ENCODE results near the gene C16orf96. TPM values are rescaled to one million over a fixed set of nuclear protein-coding genes. Genes with fewer than 3 reads are reported as not detected.

The C16orf96 gene
- total RNA-seq, 1 experiment from 2014 or later = 0.15 TPM

DNA sequence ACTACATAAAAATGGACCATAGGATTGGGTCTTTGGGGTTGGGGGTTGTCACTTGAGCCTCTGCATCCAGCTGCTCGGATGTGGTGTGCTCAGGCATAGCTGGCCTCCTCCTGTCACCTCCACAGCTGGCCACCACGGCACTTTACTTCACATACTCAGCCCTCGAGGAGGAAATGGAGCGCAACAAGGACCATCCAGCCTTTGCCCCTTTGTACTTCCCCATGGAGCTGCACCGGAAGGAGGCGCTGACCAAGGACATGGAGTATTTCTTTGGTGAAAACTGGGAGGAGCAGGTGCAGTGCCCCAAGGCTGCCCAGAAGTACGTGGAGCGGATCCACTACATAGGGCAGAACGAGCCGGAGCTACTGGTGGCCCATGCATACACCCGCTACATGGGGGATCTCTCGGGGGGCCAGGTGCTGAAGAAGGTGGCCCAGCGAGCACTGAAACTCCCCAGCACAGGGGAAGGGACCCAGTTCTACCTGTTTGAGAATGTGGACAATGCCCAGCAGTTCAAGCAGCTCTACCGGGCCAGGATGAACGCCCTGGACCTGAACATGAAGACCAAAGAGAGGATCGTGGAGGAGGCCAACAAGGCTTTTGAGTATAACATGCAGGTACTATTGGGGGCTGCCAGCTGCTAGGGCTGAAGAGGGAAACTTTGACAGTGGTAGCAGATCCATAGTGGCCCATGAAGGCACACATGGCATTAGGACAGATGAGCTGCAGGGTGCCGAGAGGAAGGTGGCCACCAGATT, 48.4 kb upstream of the C16orf96 start:
- CTCF ChIA-PET = interaction anchor here (0.9 kb wide), 1 partner anchor 78 kb away, joined by 4 read pairs; no protein-coding TSS in a partner anchor
- intact Hi-C loops (cut with micrococcal nuclease; ENCODE audit: unreplicated experiment) = no loop called here
- Histone ChIP-seq H3K27me3 (ENCODE audit: control insufficient read depth, insufficient read depth, low read length) (no peaks in the 10 kb centered on the region), H3K9me3 (ENCODE audit: control insufficient read depth, insufficient read depth, low read depth, low read length) (no peaks in the 10 kb centered on the region), H3K4me3 (ENCODE audit: low read depth in 2 of 2, low read length in 2 of 2) (no peak overlapping the region), H3K36me3 (ENCODE audit: control insufficient read depth, insufficient read depth, low read length) (peaks cover 2% of the 10 kb centered on the region; the same call in 1 of the 2 replicates), H3K27ac (ENCODE audit: low read length) (no peak overlapping the region), H3K4me1 (ENCODE audit: control insufficient read depth, insufficient read depth, low read length) (no peaks in the 10 kb centered on the region)
- no peak for ATAC-seq
- BruUV-seq (replicated peaks) = no TSS peak
- TF ChIP-seq TCF7L2 (IDR thresholded peaks at IDR 0.05; ENCODE audit: low read depth, low read length) = no peak
- no peak for TF ChIP-seq POLR2AphosphoS5 (IDR thresholded peaks at IDR 0.05; ENCODE audit: low read depth, low read length)
- TF ChIP-seq, protein P1, sequence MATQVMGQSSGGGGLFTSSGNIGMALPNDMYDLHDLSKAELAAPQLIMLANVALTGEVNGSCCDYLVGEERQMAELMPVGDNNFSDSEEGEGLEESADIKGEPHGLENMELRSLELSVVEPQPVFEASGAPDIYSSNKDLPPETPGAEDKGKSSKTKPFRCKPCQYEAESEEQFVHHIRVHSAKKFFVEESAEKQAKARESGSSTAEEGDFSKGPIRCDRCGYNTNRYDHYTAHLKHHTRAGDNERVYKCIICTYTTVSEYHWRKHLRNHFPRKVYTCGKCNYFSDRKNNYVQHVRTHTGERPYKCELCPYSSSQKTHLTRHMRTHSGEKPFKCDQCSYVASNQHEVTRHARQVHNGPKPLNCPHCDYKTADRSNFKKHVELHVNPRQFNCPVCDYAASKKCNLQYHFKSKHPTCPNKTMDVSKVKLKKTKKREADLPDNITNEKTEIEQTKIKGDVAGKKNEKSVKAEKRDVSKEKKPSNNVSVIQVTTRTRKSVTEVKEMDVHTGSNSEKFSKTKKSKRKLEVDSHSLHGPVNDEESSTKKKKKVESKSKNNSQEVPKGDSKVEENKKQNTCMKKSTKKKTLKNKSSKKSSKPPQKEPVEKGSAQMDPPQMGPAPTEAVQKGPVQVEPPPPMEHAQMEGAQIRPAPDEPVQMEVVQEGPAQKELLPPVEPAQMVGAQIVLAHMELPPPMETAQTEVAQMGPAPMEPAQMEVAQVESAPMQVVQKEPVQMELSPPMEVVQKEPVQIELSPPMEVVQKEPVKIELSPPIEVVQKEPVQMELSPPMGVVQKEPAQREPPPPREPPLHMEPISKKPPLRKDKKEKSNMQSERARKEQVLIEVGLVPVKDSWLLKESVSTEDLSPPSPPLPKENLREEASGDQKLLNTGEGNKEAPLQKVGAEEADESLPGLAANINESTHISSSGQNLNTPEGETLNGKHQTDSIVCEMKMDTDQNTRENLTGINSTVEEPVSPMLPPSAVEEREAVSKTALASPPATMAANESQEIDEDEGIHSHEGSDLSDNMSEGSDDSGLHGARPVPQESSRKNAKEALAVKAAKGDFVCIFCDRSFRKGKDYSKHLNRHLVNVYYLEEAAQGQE (IDR thresholded peaks at IDR 0.05; ENCODE audit: insufficient read depth in 1 of 2, low read depth in 2 of 2, low read length in 1 of 2) = no peak
- TF ChIP-seq, protein P2, sequence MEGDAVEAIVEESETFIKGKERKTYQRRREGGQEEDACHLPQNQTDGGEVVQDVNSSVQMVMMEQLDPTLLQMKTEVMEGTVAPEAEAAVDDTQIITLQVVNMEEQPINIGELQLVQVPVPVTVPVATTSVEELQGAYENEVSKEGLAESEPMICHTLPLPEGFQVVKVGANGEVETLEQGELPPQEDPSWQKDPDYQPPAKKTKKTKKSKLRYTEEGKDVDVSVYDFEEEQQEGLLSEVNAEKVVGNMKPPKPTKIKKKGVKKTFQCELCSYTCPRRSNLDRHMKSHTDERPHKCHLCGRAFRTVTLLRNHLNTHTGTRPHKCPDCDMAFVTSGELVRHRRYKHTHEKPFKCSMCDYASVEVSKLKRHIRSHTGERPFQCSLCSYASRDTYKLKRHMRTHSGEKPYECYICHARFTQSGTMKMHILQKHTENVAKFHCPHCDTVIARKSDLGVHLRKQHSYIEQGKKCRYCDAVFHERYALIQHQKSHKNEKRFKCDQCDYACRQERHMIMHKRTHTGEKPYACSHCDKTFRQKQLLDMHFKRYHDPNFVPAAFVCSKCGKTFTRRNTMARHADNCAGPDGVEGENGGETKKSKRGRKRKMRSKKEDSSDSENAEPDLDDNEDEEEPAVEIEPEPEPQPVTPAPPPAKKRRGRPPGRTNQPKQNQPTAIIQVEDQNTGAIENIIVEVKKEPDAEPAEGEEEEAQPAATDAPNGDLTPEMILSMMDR (IDR thresholded peaks at IDR 0.05) = no peak
- no peak for TF ChIP-seq SIN3A (IDR thresholded peaks at IDR 0.05; ENCODE audit: borderline replicate concordance, insufficient read depth, low read depth, low read length)
- no peak for DNase-seq (ENCODE audit: low read depth, low spot score)
- POLR2A ChIA-PET = interaction anchor here (0.5 kb wide), 1 partner anchor 226 kb away, joined by 3 read pairs; the partner anchor contains the start of genes ANKS3 and DNAAF8
- in situ Hi-C loops (cut with HindIII; ENCODE audit: low pct_unique_long_range_greater_than_20kb, low sequenced_read_pairs) = no loop called here

DNA sequence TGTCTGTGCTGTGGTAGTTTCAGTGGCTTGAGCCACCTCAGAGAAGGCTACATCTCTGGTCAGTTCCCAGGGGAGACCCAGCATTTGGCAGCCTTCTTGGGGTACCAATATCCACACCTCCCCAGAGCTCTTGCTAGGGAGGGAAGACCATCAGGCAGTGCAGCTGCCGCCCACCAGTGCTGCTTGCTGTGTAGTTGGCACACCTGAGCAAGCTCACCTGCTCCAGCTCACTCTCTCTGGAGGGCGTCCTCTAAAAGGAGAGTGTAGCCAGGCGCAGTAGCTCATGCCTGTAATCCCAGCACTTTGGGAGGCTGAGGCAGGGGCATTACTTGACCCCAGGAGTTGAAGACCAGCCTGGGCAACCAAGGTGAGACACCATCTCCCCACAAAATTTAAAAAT, 47.3 kb upstream of the C16orf96 start:
- intact Hi-C loops (cut with micrococcal nuclease; ENCODE audit: unreplicated experiment) = no loop called here
- Histone ChIP-seq H3K4me3 (ENCODE audit: low read depth in 2 of 2, low read length in 2 of 2) (no peak overlapping the region), H3K27ac (ENCODE audit: low read length) (no peak overlapping the region), H3K27me3 (ENCODE audit: control insufficient read depth, insufficient read depth, low read length) (no peaks in the 10 kb centered on the region), H3K36me3 (ENCODE audit: control insufficient read depth, insufficient read depth, low read length) (peaks cover 2% of the 10 kb centered on the region; the same call in 1 of the 2 replicates), H3K4me1 (ENCODE audit: control insufficient read depth, insufficient read depth, low read length) (no peaks in the 10 kb centered on the region), H3K9me3 (ENCODE audit: control insufficient read depth, insufficient read depth, low read depth, low read length) (no peaks in the 10 kb centered on the region)
- DNase-seq (ENCODE audit: low read depth, low spot score) (no peak), ATAC-seq (no peak)
- BruUV-seq (replicated peaks) = no TSS peak
- CTCF ChIA-PET = interaction anchor here (0.7 kb wide), 1 partner anchor 919 kb away, joined by 3 read pairs; no protein-coding TSS in a partner anchor
- TF ChIP-seq, protein P1 (IDR thresholded peaks at IDR 0.05; ENCODE audit: insufficient read depth in 1 of 2, low read depth in 2 of 2, low read length in 1 of 2) = no peak
- no peak for TF ChIP-seq SIN3A (IDR thresholded peaks at IDR 0.05; ENCODE audit: borderline replicate concordance, insufficient read depth, low read depth, low read length)
- TF ChIP-seq, protein P2 (IDR thresholded peaks at IDR 0.05) = no peak
- no peak for TF ChIP-seq POLR2AphosphoS5 (IDR thresholded peaks at IDR 0.05; ENCODE audit: low read depth, low read length)
- TF ChIP-seq TCF7L2 (IDR thresholded peaks at IDR 0.05; ENCODE audit: low read depth, low read length) = no peak
- in situ Hi-C loops (cut with HindIII; ENCODE audit: low pct_unique_long_range_greater_than_20kb, low sequenced_read_pairs) = no loop called here
- POLR2A ChIA-PET = interaction anchor here (0.6 kb wide), 1 partner anchor 36 kb away, joined by 16 read pairs; no protein-coding TSS in a partner anchor

Data from Panc1 (cell line).